Measurements from ENCODE around the gene NDUFS8.

- TF ChIP-seq POLR2A (IDR thresholded peaks at IDR 0.05; ENCODE audit: low read length) (peak; percentile 89), GATA1 (IDR thresholded peaks at IDR 0.05; ENCODE audit: low read depth, low read length) (no peak)
Measured at GRCh38 chr11:68010090-68011041, 20.1 kb upstream of the NDUFS8 start, which contains the start of gene ALDH3B1.

Data from erythroblast (primary cell).